H1 (cell line): ENCODE data around the gene AOPEP. TPM values are rescaled to one million over a fixed set of nuclear protein-coding genes. Genes with fewer than 3 reads are reported as not detected.
A peak's percentile ranks its signal among the peaks of the same experiment; 100 is the strongest.

Experiments used
- CTCF ChIA-PET: fragments of 300-600 bp; sonication (Branson Sonifier 250); formaldehyde crosslinking; loops from one replicate; lab custom pipeline; 2021; ENCODE audit not compliant: partially characterized antibody; lab: Charles Lee
- POLR2A ChIA-PET: fragments of 300-600 bp; sonication (Branson Sonifier 250); formaldehyde crosslinking; loops from one replicate; lab custom pipeline; 2021; ENCODE audit warnings: inconsistent platforms; ENCODE audit not compliant: partially characterized antibody; lab: Charles Lee
- DNase-seq, 2 experiments: peaks; one replicate each; pipeline versions ENCODE4 v3.0.0 to v3.0.0-alpha.2; 2010 to 2022; ENCODE audit warnings: low spot score in 2 of 2, low read depth in 1 of 2, mixed read lengths in 1 of 2
- FAIRE-seq: peaks from 2 replicates; lab custom pipeline; 2011; peaks lifted over from hg19 to GRCh38; lab: Jason Lieb, UNC
- H2AFZ ChIP-seq: 2 replicates; pipeline ENCODE4 v1.8.1; 2012; ENCODE audit warnings: low read length, inconsistent platforms
- H2AK5ac ChIP-seq: 2 replicates; pipeline ENCODE4 v1.6.1; 2013; ENCODE audit warnings: low read depth, low read length
- H2BK120ac ChIP-seq: replicated peaks from 2 replicates; pipeline ENCODE3; 2013; ENCODE audit warnings: low read depth, low read length, inconsistent platforms
- H2BK12ac ChIP-seq: 2 replicates; pipeline ENCODE4 v1.6.1; 2013; ENCODE audit warnings: low read depth, low read length
- H2BK15ac ChIP-seq: 2 replicates; pipeline ENCODE4 v1.6.1; 2013; ENCODE audit warnings: low read length
- H2BK20ac ChIP-seq: 2 replicates; pipeline ENCODE4 v1.6.1; 2013; ENCODE audit warnings: low read length
- H2BK5ac ChIP-seq: 2 replicates; pipeline ENCODE4 v1.6.1; 2013; ENCODE audit warnings: low read depth, low read length
- H3K14ac ChIP-seq: 2 replicates; pipeline ENCODE4 v1.6.1; 2013; ENCODE audit warnings: inconsistent platforms; ENCODE audit not compliant: insufficient read length
- H3K18ac ChIP-seq: 2 replicates; pipeline ENCODE4 v1.6.1; 2013; ENCODE audit warnings: low read length; ENCODE audit errors: extremely low read depth
- H3K23ac ChIP-seq: 2 replicates; pipeline ENCODE4 v1.6.1; 2013; ENCODE audit warnings: inconsistent platforms; ENCODE audit not compliant: insufficient read length
- H3K23me2 ChIP-seq: 2 replicates; pipeline ENCODE4 v1.6.1; 2013; ENCODE audit warnings: low read depth, low read length
- H3K27ac ChIP-seq: 2 replicates; pipeline ENCODE4 v1.6.1; 2011; ENCODE audit warnings: low read depth, low read length, inconsistent platforms
- H3K27me3 ChIP-seq, 4 experiments: replicated peaks in 1 of 4; 1 replicate in 1 of 4; 2 replicates in 3 of 4; pipeline versions ENCODE4 v1.6.1 to v1.8.1; 2011 to 2013; ENCODE audit warnings: low read length in 3 of 4, mild to moderate bottlenecking in 3 of 4, inconsistent platforms in 2 of 4, mixed read lengths in 2 of 4, moderate library complexity in 1 of 4; ENCODE audit not compliant: control insufficient read depth in 3 of 4, insufficient read depth in 3 of 4; ENCODE audit errors: extremely low read depth in 1 of 4
- H3K36me3 ChIP-seq, 4 experiments: 2 replicates each; pipeline versions ENCODE4 v1.6.1 to v1.8.1; 2011 to 2013; ENCODE audit warnings: mild to moderate bottlenecking in 4 of 4, low read length in 3 of 4, moderate library complexity in 2 of 4, control low read depth in 1 of 4, inconsistent platforms in 1 of 4; ENCODE audit not compliant: insufficient read depth in 4 of 4, control insufficient read depth in 2 of 4
- H3K4ac ChIP-seq: replicated peaks from 2 replicates; pipeline ENCODE3; 2013; ENCODE audit warnings: low read length, low read depth, mixed read lengths, inconsistent platforms; ENCODE audit not compliant: insufficient read length
- H3K4me1 ChIP-seq, 4 experiments: replicated peaks in 1 of 4; 1 replicate in 1 of 4; 2 replicates in 3 of 4; pipeline versions ENCODE4 v1.6.1 to v1.8.1; 2011 to 2013; ENCODE audit warnings: low read length in 3 of 4, inconsistent platforms in 2 of 4, mixed read lengths in 1 of 4; ENCODE audit not compliant: insufficient read depth in 4 of 4, control insufficient read depth in 3 of 4
- H3K4me2 ChIP-seq, 2 experiments: 2 replicates each; pipeline versions ENCODE4 v1.6.1 to v1.8.1; 2011 to 2013; ENCODE audit warnings: low read depth in 2 of 2, low read length in 2 of 2, control low read depth in 1 of 2, inconsistent platforms in 1 of 2, mild to moderate bottlenecking in 1 of 2; ENCODE audit not compliant: insufficient read depth in 1 of 2
- H3K4me3 ChIP-seq, 4 experiments: fragments of 200-600, 300-600 bp in 1 of 4; sonication (generic), shearing (Covaris generic), sonication (Bioruptor Twin) in 1 of 4; 2 replicates each; pipeline versions ENCODE4 v1.5.1 to v1.8.1; 2011 to 2016; ENCODE audit warnings: low read length in 4 of 4, low read depth in 3 of 4, control low read depth in 2 of 4, inconsistent platforms in 2 of 4, mild to moderate bottlenecking in 2 of 4, mixed read lengths in 1 of 4, moderate library complexity in 1 of 4; ENCODE audit not compliant: insufficient read depth in 2 of 4; ENCODE audit errors: extremely low read depth in 1 of 4
- H3K56ac ChIP-seq: replicated peaks from 2 replicates; pipeline ENCODE3; 2013; ENCODE audit warnings: low read depth, mild to moderate bottlenecking, mixed read lengths, low read length, inconsistent platforms; ENCODE audit not compliant: insufficient read length
- H3K79me1 ChIP-seq: 2 replicates; pipeline ENCODE4 v1.6.1; 2013; ENCODE audit warnings: low read depth, low read length, control low read depth
- H3K79me2 ChIP-seq, 2 experiments: 2 replicates each; pipeline versions ENCODE4 v1.6.1 to v1.8.1; 2012 to 2013; ENCODE audit warnings: low read length in 2 of 2, mild to moderate bottlenecking in 2 of 2, inconsistent platforms in 1 of 2; ENCODE audit not compliant: insufficient read depth in 2 of 2, control insufficient read depth in 1 of 2
- H3K9ac ChIP-seq, 4 experiments: replicated peaks in 1 of 4; 1 replicate in 1 of 4; 2 replicates in 3 of 4; pipeline versions ENCODE4 v1.6.1 to v1.8.1; 2011 to 2013; ENCODE audit warnings: low read depth in 3 of 4, low read length in 3 of 4, control low read depth in 2 of 4, mild to moderate bottlenecking in 2 of 4, moderate library complexity in 2 of 4, inconsistent platforms in 1 of 4; ENCODE audit errors: extremely low read depth in 1 of 4
- H3K9me3 ChIP-seq, 2 experiments: 2 replicates each; pipeline versions ENCODE4 v1.6.1 to v1.8.1; 2012 to 2013; ENCODE audit warnings: mild to moderate bottlenecking in 2 of 2, moderate library complexity in 2 of 2, control low read depth in 1 of 2, inconsistent platforms in 1 of 2, low read depth in 1 of 2, low read length in 1 of 2, mixed read lengths in 1 of 2; ENCODE audit not compliant: insufficient read depth in 2 of 2
- H4K20me1 ChIP-seq, 2 experiments: replicated peaks in 1 of 2; 2 replicates each; pipeline versions ENCODE3 to v1.8.1; 2011 to 2013; ENCODE audit warnings: inconsistent platforms in 2 of 2, low read length in 2 of 2, mild to moderate bottlenecking in 1 of 2; ENCODE audit not compliant: insufficient read depth in 2 of 2, control insufficient read depth in 1 of 2
- H4K5ac ChIP-seq: 2 replicates; pipeline ENCODE4 v1.6.1; 2013; ENCODE audit warnings: low read length, low read depth, mixed read lengths, inconsistent platforms; ENCODE audit not compliant: insufficient read length
- H4K8ac ChIP-seq: 2 replicates; pipeline ENCODE4 v1.8.0; 2013; ENCODE audit warnings: mild to moderate bottlenecking, moderate library complexity, low read length, inconsistent platforms; ENCODE audit not compliant: insufficient read depth; ENCODE audit errors: extremely low read depth
- H4K91ac ChIP-seq: replicated peaks from 2 replicates; pipeline ENCODE3; 2013; ENCODE audit warnings: low read length, mixed read lengths, inconsistent platforms; ENCODE audit not compliant: insufficient read length
- CBX8 ChIP-seq: fragments of 300-800, 300-1000 bp; sonication (generic); IDR thresholded peaks from 2 replicates; pipeline ENCODE4 v1.7.1; 2016; ENCODE audit warnings: low read depth, low read length, borderline replicate concordance
- JUND ChIP-seq: IDR thresholded peaks from 2 replicates; pipeline ENCODE4 v1.6.1; 2011; ENCODE audit warnings: mild to moderate bottlenecking, improper control_type of control experiment, low read length
- NANOG ChIP-seq: IDR thresholded peaks from 2 replicates; pipeline ENCODE4 v1.6.1; 2011; ENCODE audit warnings: low read length, low read depth, mild to moderate bottlenecking, inconsistent platforms; ENCODE audit not compliant: insufficient read depth, poor library complexity, severe bottlenecking
- SRF ChIP-seq: IDR thresholded peaks from 2 replicates; pipeline ENCODE4 v1.6.1; 2011; ENCODE audit warnings: mild to moderate bottlenecking, low read depth, low read length, moderate library complexity
- TAF7 ChIP-seq: optimal IDR thresholded peaks from 2 replicates; pipeline ENCODE3; 2011; ENCODE audit warnings: low read depth, mild to moderate bottlenecking, inconsistent platforms, low read length, moderate library complexity, borderline replicate concordance
- YY1 ChIP-seq: IDR thresholded peaks from 2 replicates; pipeline ENCODE4 v1.6.1; 2011; ENCODE audit warnings: low read depth, mild to moderate bottlenecking, low read length
- WGBS, 2 experiments: shearing (Covaris generic) in 1 of 2; methylation state at CpG; one replicate each; pipeline versions ENCODE4 v1.1.6 to v1.1.7; 2013 to 2015; ENCODE audit warnings: low lambda C conversion rate in 2 of 2, mixed read lengths in 2 of 2, inconsistent platforms in 1 of 2, low coverage in 1 of 2, missing lambda C conversion rate in 1 of 2; ENCODE audit not compliant: insufficient replicate concordance in 2 of 2, insufficient coverage in 1 of 2, insufficient read length in 1 of 2; ENCODE audit errors: extremely low coverage in 1 of 2, missing lambda C conversion rate in 1 of 2; 5-methylcytosine and 5-hydroxymethylcytosine counted together
- polyA plus RNA-seq, 7 experiments: library from polyadenylated mRNA; depleted of rRNA in 3 of 7; stranded (reverse) in 5 of 7; unstranded in 2 of 7; fragments of >200 nt in 5 of 7; fragments of 200-250 nt in 2 of 7; gene quantifications; 1 replicate in 5 of 7; 2 replicates in 1 of 7; 4 replicates in 1 of 7; pipeline versions ENCODE4 v1.2.1 to v1.2.3, GENCODE V29; 2011 to 2013; ENCODE audit warnings: missing spikeins in 2 of 7, mixed read lengths in 2 of 7
- total RNA-seq: library from RNA; stranded (reverse); fragmentation: NEBNext Ultra II Directional; extraction: Animal tissue kit (Norgen Biotek cat#: 25700); gene quantifications from 2 replicates; pipeline ENCODE4 v1.2.1, GENCODE V29; 2021
- TF ChIP-seq, protein P1 (sequence below): IDR thresholded peaks from 2 replicates; pipeline ENCODE4 v1.6.1; 2012; ENCODE audit warnings: inconsistent platforms

Gene AOPEP
- total and polyA plus RNA-seq, 2 of the 8 experiments (the other 6 are each of a cell fraction or from before 2014, with no cell fraction given): 6.1 to 14.3 TPM

GRCh38 chr9:94697972-94698581, 28.4 kb upstream of the AOPEP start:
- peak; percentile 32 for FAIRE-seq

More at GRCh38 chr9:94697972-94698581, 28.4 kb upstream of the AOPEP start:
- H3K23ac ChIP-seq: no peak overlapping the region
- H4K5ac ChIP-seq: no peak overlapping the region
- no peak overlapping the region for H4K8ac ChIP-seq
- H3K36me3 ChIP-seq: no peaks in the 10 kb centered on the region
- H2AK5ac ChIP-seq: no peak overlapping the region
- peaks cover 0 to 2% (median 0%) of the 10 kb centered on the region in 4 experiments; a peak in 1 of 7 replicates for H3K4me1 ChIP-seq
- no peaks in the 10 kb centered on the region for H3K9me3 ChIP-seq
- no peak overlapping the region for H2BK5ac ChIP-seq
- no peaks in the 10 kb centered on the region for H3K79me2 ChIP-seq
- ChIA-PET POLR2A (no interaction called here), CTCF (interaction anchor here (0.6 to 1.4 kb wide), 6 partner anchors 17 to 433 kb away, joined by 3 to 6 read pairs (median 3); partner anchors contain the start of gene PCAT7)
- H3K4me2 ChIP-seq: no peak overlapping the region
- H4K91ac ChIP-seq: no peak overlapping the region
- no peaks in the 10 kb centered on the region; the same call in 1 of the 2 replicates for H3K23me2 ChIP-seq
- H3K4ac ChIP-seq: no peak overlapping the region
- H2BK15ac ChIP-seq: no peak overlapping the region
- no peaks in the 10 kb centered on the region for H3K79me1 ChIP-seq
- no peak overlapping the region for H2BK20ac ChIP-seq
- no peak for DNase-seq
- no peak overlapping the region for H3K9ac ChIP-seq
- H3K4me3 ChIP-seq: no peak overlapping the region
- no peaks in the 10 kb centered on the region for H4K20me1 ChIP-seq
- TF ChIP-seq YY1 (no peak), TAF7 (no peak), NANOG (no peak), JUND (no peak), CBX8 (no peak), SRF (no peak)
- TF ChIP-seq, protein P1, sequence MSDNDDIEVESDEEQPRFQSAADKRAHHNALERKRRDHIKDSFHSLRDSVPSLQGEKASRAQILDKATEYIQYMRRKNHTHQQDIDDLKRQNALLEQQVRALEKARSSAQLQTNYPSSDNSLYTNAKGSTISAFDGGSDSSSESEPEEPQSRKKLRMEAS: no peak
- no peak overlapping the region for H3K56ac ChIP-seq
- 0 out of 7 replicates have a peak, but pooled peaks cover 0 to 2% (median 0%) of the 10 kb centered on the region in 4 experiments for H3K27me3 ChIP-seq
- H3K18ac ChIP-seq: no peak overlapping the region
- WGBS, 2 experiments: 86% methylated on average over 5 of the region's 5 CpGs; no CpG with 5 or more reads in 1 of the 2 experiments
- H2BK120ac ChIP-seq: no peak overlapping the region
- no peak overlapping the region for H3K14ac ChIP-seq
- no peak overlapping the region for H2BK12ac ChIP-seq
- 0 out of 2 replicates have a peak overlapping the region, but pooled peaks have one; percentile 16 for H2AFZ ChIP-seq
- H3K27ac ChIP-seq: no peak overlapping the region
